ENCODE data around the gene MYL1.

Gene MYL1

GRCh38 chr2:210299866-210300373 lies 15.1 kb downstream of the MYL1 start:
- TF ChIP-seq GATA1 (IDR thresholded peaks at IDR 0.05; ENCODE audit: low read depth, low read length): no peak
- no peak for TF ChIP-seq POLR2A (IDR thresholded peaks at IDR 0.05; ENCODE audit: low read length)
- DNase-seq: no peak

- TF ChIP-seq POLR2A (IDR thresholded peaks at IDR 0.05; ENCODE audit: low read length) (no peak), GATA1 (IDR thresholded peaks at IDR 0.05; ENCODE audit: low read depth, low read length) (no peak)
Measured at GRCh38 chr2:210288408-210288807, 26.6 kb downstream of the MYL1 start.

GRCh38 chr2:210287301-210287700 lies 27.7 kb downstream of the MYL1 start:
- no peak for DNase-seq
- TF ChIP-seq GATA1 (IDR thresholded peaks at IDR 0.05; ENCODE audit: low read depth, low read length) (no peak), POLR2A (IDR thresholded peaks at IDR 0.05; ENCODE audit: low read length) (no peak)

More at GRCh38 chr2:210288408-210288807, 26.6 kb downstream of the MYL1 start:
- no peak for DNase-seq

GRCh38 chr2:210286123-210286680 lies 28.8 kb downstream of the MYL1 start:
- DNase-seq: no peak
- TF ChIP-seq POLR2A (IDR thresholded peaks at IDR 0.05; ENCODE audit: low read length): no peak
- TF ChIP-seq GATA1 (IDR thresholded peaks at IDR 0.05; ENCODE audit: low read depth, low read length): no peak

- no peak for DNase-seq
- TF ChIP-seq POLR2A (IDR thresholded peaks at IDR 0.05; ENCODE audit: low read length) (no peak), GATA1 (IDR thresholded peaks at IDR 0.05; ENCODE audit: low read depth, low read length) (no peak)
Measured at GRCh38 chr2:210277133-210277532, 37.8 kb downstream of the MYL1 start.

- no peak for TF ChIP-seq POLR2A (IDR thresholded peaks at IDR 0.05; ENCODE audit: low read length)
- no peak for DNase-seq
Measured at GRCh38 chr2:210271300-210271699, 43.7 kb downstream of the MYL1 start.

GRCh38 chr2:210269148-210269547 lies 45.8 kb downstream of the MYL1 start:
- no peak for DNase-seq
- TF ChIP-seq POLR2A (IDR thresholded peaks at IDR 0.05; ENCODE audit: low read length) (no peak), GATA1 (IDR thresholded peaks at IDR 0.05; ENCODE audit: low read depth, low read length) (no peak)

GRCh38 chr2:210268281-210268680 lies 46.7 kb downstream of the MYL1 start:
- DNase-seq: no peak
- TF ChIP-seq POLR2A (IDR thresholded peaks at IDR 0.05; ENCODE audit: low read length) (no peak), GATA1 (IDR thresholded peaks at IDR 0.05; ENCODE audit: low read depth, low read length) (no peak)

- TF ChIP-seq GATA1 (IDR thresholded peaks at IDR 0.05; ENCODE audit: low read depth, low read length) (no peak), POLR2A (IDR thresholded peaks at IDR 0.05; ENCODE audit: low read length) (no peak)
- DNase-seq: no peak
Measured at GRCh38 chr2:210267698-210268097, 47.3 kb downstream of the MYL1 start.

GRCh38 chr2:210264282-210264681 lies 50.7 kb downstream of the MYL1 start:
- no peak for DNase-seq
- TF ChIP-seq POLR2A (IDR thresholded peaks at IDR 0.05; ENCODE audit: low read length): no peak
- no peak for TF ChIP-seq GATA1 (IDR thresholded peaks at IDR 0.05; ENCODE audit: low read depth, low read length)

GRCh38 chr2:210263841-210264240 lies 51.1 kb downstream of the MYL1 start:
- no peak for TF ChIP-seq POLR2A (IDR thresholded peaks at IDR 0.05; ENCODE audit: low read length)
- DNase-seq: no peak

- no peak for TF ChIP-seq POLR2A (IDR thresholded peaks at IDR 0.05; ENCODE audit: low read length)
- no peak for DNase-seq
Measured at GRCh38 chr2:210262036-210262435, 52.9 kb downstream of the MYL1 start.

GRCh38 chr2:210259687-210260086 lies 55.3 kb downstream of the MYL1 start:
- no peak for DNase-seq
- TF ChIP-seq POLR2A (IDR thresholded peaks at IDR 0.05; ENCODE audit: low read length) (no peak), GATA1 (IDR thresholded peaks at IDR 0.05; ENCODE audit: low read depth, low read length) (no peak)

- TF ChIP-seq GATA1 (IDR thresholded peaks at IDR 0.05; ENCODE audit: low read depth, low read length): no peak
- TF ChIP-seq POLR2A (IDR thresholded peaks at IDR 0.05; ENCODE audit: low read length): no peak
- DNase-seq: no peak
Measured at GRCh38 chr2:210252699-210253606, 62.0 kb downstream of the MYL1 start.

GRCh38 chr2:210250622-210251021 lies 64.4 kb downstream of the MYL1 start:
- DNase-seq: no peak
- TF ChIP-seq POLR2A (IDR thresholded peaks at IDR 0.05; ENCODE audit: low read length): no peak
- no peak for TF ChIP-seq GATA1 (IDR thresholded peaks at IDR 0.05; ENCODE audit: low read depth, low read length)

Data from erythroblast (primary cell).